ENCODE data around the gene MED20. TPM values are rescaled to one million over a fixed set of nuclear protein-coding genes. Genes with fewer than 3 reads are reported as not detected.
"Not testable (repeated sequence)": the region's sequence is repeated elsewhere in the genome, so short reads cannot be mapped to it uniquely, and the experiment has no call there.

Gene MED20
- 23.7 and 24.2 TPM in 2 replicates for total RNA-seq (2014; rRNA removed; shearing (Covaris generic))
- 27.8 and 29.9 TPM in 2 replicates for polyA plus RNA-seq (2015; cell fraction: cytosol; rRNA removed)
- 38.5 and 39.8 TPM in 2 replicates for polyA plus RNA-seq (2015; cell fraction: nucleus; rRNA removed)

- DNase-seq (ENCODE audit: low read depth) = peak; percentile 95
Measured at GRCh38 chr6:41920921-41921711, at the start of gene MED20, which contains the start of gene BYSL. MED20 (minus strand) TSS chr6:41921139; CDS start chr6:41921018, 121 bp downstream. BYSL (plus strand) TSS chr6:41921499; CDS start chr6:41921563, 64 bp downstream.

GRCh38 chr6:41970436-41970846 is 49.5 kb upstream of the MED20 start:
- peak; percentile 26 for DNase-seq (ENCODE audit: low read depth)

- no peak for DNase-seq (ENCODE audit: low read depth)
Measured at GRCh38 chr6:41967312-41968287, 46.7 kb upstream of the MED20 start.

GRCh38 chr6:41966961-41967311 is 46.0 kb upstream of the MED20 start:
- DNase-seq (ENCODE audit: low read depth) = peak; percentile 91

- no peak for DNase-seq (ENCODE audit: low read depth)
Measured at GRCh38 chr6:41966214-41966920, 45.4 kb upstream of the MED20 start.

GRCh38 chr6:41965429-41966213 is 44.7 kb upstream of the MED20 start:
- DNase-seq (ENCODE audit: low read depth) = no peak

- DNase-seq (ENCODE audit: low read depth) = no peak
Measured at GRCh38 chr6:41964201-41964887, 43.4 kb upstream of the MED20 start.

GRCh38 chr6:41963371-41963770 is 42.4 kb upstream of the MED20 start:
- no peak for DNase-seq (ENCODE audit: low read depth)

GRCh38 chr6:41960028-41960427 is 39.1 kb upstream of the MED20 start:
- no peak for DNase-seq (ENCODE audit: low read depth)

GRCh38 chr6:41958022-41958856 is 37.3 kb upstream of the MED20 start:
- DNase-seq (ENCODE audit: low read depth) = no peak

- DNase-seq (ENCODE audit: low read depth) = no peak
Measured at GRCh38 chr6:41957117-41957516, 36.2 kb upstream of the MED20 start.

GRCh38 chr6:41955412-41955811 is 34.5 kb upstream of the MED20 start:
- no peak for DNase-seq (ENCODE audit: low read depth)

- no peak for DNase-seq (ENCODE audit: low read depth)
Measured at GRCh38 chr6:41954668-41955067, 33.7 kb upstream of the MED20 start.

GRCh38 chr6:41947581-41948220 is 26.8 kb upstream of the MED20 start:
- DNase-seq (ENCODE audit: low read depth) = no peak

- DNase-seq (ENCODE audit: low read depth) = no peak
Measured at GRCh38 chr6:41943456-41943855, 22.5 kb upstream of the MED20 start.

GRCh38 chr6:41942882-41943281 is 21.9 kb upstream of the MED20 start:
- DNase-seq (ENCODE audit: low read depth) = not testable (repeated sequence)

GRCh38 chr6:41942067-41942851 is 21.3 kb upstream of the MED20 start:
- no peak for DNase-seq (ENCODE audit: low read depth)
